HG02623 (cell line): Measurements from ENCODE around the gene PRF1.
"Not testable (repeated sequence)": the region's sequence is repeated elsewhere in the genome, so short reads cannot be mapped to it uniquely, and the experiment has no call there.

Experiments used
- ATAC-seq: cut with Tn5 transposase; IDR thresholded peaks from one replicate; pipeline ENCODE4 v1.9.1; 2021; ENCODE audit warnings: moderate library complexity; ENCODE audit not compliant: unreplicated experiment

PRF1 gene

DNA sequence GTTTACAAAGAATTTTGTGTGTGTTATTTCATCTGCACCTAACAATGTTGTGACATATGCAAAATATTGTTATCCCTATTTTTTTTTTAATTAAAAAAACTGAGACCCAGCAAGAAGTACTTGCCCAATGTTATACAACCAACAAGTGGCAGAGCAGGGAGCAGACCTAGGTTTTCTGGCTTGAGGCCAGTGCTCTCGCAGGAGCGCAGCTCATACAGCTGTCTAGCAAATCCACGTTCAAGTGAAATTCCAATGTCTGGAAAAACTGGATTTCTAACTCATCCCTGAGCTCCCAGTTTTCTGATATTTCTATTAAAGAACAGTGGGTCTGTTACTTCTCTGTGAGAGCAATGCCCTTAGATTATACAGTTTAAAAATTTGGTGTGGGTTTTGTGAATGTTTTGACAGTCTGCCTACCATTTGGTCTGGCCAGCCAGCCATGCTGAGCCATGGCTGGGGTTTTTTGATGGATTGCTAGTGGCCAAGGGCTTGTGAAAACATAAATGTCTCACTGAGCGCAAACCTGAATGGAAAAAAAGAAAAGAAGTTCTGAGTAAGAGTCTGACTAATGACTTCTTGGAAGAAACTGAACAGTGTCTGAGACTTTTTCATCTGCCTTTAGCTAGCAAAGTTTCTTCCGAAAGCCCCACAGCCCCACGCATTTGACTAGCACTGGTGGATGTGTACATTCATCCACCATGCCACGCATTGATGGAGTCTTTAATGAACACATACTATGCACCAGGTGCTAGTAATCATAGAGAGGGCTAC, 15.4 kb upstream of the PRF1 start:
- ATAC-seq = no peak

DNA sequence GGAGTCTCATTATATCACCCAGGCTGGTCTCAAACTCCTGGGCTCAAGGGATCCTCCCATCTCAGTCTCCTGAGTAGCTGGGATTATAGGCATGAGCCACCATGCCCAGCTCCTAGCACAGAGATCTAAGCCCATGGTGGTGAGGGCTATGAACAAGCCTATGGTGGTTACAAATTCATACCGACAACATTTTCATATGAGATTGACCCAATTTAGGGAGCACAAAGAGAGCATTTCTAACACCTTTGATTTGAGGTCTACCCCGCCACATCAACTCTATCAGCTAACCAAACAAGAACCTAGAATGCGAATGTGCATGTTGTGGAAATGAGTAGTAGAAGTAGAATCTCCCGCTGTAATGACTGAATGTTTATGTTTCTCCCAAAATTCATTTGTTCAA, 14.2 kb upstream of the PRF1 start:
- ATAC-seq = no peak

DNA sequence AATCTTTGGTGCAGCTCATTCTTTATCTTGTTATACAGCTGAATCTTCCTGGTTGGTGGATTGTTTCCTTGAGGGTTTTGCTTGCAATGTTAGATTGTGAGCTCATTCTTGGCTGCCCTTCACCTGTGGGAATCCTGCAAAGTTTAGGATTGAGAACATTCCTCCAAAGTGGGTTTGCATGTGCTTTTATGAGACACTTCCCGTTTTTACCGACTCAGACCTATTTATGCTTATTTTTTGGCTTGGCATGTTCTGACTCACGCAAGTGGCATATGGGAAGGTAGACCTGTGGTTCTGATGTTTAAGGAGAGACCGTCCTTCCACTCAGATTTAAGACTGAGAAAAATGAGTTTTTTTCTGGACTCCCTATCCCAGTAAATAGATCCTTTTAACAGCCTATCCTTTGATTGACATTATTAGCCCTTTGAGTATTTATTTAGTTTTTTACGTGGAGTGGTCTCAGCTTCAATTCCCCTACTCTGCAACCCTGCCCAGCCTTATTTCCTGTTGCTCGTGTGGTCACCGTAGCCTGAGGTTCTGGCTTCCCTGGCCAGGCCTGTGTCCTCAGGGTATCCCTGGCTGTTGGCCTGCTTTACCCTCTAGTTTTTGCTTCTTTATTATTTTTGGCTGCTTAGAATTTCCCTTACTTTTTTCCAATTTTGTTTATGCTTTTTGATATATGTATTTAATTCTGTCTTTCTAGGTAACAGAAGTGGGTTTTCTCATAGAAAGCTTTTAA, 13.4 kb upstream of the PRF1 start:
- ATAC-seq = no peak

DNA sequence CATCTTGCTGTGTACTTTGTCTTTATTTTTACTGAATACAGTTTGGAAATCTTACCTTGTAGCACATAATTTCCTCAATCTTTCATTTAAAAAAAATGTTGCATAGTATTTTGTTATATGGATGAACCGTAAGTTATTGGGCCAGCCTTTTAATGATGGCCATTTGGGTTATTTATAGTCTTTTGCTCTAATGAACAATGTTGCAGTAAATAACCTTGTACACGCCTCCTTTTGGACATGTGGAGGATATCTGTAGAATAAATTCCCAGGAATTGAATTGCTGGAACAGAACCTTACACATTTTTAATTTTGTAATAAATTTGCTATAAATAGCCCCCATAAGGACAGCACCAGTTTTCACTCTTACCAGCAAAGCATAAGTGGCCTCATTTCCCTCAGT, 12.7 kb upstream of the PRF1 start:
- ATAC-seq = no peak

DNA sequence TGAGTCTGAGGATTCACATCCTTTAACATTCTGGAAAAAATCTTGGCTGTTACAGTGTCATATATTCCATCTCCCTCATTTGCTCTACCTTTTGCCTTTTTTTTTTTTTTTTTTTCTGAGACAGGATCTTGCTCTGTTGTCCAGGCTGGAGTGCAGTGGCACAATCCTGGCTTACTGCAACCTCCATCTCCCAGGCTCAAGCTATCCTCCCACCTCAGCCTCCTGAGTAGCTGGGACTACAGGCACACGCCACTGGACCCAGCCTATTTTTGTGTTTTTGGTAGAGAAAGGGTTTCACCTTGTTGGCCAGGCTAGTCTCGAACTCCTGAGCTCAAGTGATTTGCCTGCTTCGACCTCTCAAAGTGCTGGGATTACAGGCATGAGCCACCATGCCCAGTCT, 11.8 kb upstream of the PRF1 start:
- ATAC-seq = not testable (repeated sequence)

DNA sequence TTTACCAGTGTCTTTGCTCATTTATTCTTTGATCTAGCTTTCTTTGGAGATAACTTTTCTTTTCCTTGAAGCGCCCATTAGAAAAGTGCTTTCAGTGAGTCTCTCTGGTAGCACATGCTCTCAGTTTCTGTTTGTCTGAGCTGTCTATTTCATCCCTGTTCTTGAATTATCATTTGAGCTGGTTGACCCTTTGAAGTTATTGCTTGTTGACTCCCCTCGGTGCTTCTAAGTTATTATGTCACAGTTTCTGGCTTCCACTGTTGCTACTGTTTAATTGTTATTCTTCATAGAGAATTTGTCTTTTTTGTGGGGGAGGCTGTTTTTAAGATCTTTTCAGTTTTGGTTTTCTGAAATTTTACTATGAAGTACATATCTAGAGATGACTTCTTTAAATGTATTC, 11.4 kb upstream of the PRF1 start:
- no peak for ATAC-seq

DNA sequence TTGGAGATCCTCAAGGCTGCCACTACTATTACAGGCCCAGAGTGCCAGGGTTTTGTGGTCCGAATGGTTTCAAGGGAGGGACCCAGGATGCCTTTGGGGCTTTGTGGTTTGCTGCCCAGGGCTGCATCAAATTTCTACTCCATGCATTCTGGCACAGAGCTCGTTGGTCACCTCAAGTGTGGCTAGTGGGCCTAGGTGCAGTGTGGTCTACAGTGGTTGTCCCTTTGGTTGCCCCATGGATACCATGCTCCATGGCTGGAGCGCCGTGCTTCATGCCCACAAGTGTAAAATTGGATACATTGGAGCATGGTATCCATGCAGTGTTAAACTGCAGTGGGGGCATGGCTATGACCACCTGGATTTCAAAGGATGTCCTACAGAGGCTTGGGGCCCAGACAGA, 5.4 kb upstream of the PRF1 start:
- no peak for ATAC-seq

DNA sequence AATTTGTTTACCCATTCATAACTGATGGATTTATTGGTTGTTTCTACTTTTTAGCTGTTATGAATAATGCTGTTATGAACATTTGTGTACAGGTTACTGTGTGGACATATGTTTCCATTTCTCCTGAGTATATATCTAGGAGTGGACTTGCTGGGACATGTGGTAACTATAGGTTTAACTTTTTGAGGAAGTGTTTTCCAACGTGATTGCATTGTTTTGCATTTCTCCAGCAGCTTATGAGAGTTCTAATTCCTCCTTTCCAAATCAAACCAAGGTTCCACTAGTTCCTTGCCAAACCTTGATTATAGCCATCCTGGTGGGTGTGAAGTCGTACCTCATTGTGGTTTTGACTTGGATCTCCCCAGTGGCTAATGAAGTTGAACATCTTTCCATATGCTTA, 2.6 kb upstream of the PRF1 start:
- no peak for ATAC-seq

DNA sequence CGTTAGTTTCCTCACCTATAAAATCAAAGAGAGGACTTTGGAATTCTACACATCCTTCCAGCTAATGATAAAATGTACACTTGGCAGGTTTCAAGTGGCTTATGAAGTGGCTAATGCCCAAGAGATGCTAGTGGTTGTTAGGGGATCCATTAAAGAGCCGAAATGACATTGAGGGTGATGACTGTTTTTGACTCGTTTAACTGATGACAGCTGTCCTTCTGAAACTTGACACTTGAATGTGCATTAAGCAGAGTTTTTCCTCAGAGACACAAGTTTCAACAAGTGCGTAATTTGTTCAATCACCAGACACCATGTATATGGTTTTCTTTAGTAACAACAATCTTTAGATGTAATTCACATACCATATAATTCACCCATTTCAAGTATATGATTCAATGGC, 1.6 kb upstream of the PRF1 start:
- ATAC-seq = no peak

DNA sequence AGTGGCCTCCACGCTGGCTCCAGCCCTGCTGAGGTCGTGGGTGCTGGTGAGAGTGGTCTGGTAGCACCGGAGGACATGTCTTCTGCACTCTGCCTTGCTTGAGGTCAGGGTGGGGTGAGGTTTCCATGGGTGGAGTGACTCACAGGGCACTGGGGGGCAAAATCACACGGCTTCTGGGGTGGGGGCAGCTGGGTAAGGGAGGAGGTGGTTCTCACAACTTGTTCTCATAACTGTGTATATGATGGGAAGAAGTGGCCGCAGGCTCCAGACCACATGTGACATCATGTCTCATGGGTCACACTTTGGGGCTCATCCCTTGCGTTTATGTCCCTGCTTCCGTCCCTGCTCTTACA, 884 bp upstream of the PRF1 start:
- ATAC-seq = no peak

DNA sequence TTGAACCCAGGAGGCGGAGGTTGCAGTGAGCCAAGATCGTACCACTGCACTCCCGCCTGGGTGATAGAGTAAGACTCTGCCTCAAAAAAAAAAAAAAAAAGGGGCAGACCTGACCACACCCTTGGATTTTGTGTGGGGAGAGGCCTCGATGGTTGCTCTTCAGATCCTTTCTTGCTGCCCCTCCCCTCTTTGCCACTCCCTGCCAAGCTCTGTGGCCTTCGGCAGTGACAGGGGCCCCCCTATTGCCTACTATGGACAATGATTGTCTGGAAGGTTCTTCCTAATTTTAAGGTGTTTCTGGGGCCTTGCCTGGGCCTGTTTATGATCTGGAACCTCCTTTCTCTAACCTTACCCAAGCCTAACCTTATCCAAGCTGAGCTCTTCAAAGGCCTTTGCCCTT, 795 bp downstream of the PRF1 start:
- ATAC-seq = no peak

DNA sequence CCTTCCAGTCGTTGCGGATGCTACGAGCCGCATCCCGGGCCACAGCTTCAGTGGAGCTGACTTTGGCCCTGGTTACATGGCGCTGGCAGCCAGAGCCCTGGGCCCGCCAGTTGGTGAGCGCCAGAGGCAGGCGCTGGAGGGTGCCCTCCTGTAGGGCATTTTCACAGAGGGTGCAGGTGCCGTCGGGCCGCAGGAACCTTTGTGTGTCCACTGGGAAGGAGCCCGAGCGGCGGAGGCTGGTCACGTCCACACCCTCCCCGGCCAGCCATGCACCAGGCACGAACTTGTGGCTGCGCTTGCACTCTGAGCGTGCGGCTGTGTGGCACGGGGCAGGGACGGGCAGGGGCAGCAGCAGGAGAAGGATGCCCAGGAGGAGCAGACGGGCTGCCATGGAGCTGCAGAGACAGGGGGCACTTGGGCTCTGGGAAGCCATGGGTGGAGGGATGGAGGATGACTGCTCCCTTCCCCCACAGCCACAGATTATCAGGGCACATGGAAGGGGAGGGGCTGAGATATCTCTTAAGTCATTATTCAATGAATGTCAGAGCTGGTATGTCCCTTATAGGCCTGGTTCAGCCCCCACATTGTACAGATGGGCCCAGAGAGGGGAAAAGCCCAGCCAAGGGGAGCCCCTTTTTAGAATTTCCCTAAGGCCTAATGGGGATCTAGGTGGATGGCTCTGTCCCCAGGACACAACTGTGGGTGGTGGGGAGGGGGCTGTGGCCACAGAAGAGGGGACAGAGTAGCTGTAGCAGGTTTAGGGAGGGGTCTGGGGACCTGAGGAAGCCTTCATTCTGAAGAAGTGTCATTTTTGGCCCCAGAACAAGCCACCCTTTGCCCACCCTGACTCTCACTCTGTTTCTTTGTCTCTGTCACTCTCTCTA, 1.8 kb downstream of the PRF1 start:
- no peak for ATAC-seq

DNA sequence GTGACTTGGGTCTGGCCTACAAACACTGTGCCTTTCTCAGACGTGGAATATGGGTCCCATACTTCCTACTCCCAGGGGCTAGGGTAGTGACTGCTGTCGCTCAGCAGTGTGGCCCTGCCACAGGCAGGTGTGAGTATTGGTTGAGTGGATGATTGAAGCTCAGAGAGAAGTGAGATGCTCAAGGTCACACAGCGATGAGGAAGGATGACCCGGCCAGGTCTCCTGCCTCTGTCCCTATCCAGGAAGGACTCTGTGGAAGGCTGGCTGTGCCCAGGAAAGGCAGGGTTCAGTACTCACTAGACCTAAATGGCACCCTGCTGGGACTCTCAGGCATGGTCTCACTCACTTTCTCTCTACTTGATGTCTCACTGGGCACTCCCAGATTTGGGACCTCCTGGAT, 2.8 kb downstream of the PRF1 start:
- no peak for ATAC-seq

DNA sequence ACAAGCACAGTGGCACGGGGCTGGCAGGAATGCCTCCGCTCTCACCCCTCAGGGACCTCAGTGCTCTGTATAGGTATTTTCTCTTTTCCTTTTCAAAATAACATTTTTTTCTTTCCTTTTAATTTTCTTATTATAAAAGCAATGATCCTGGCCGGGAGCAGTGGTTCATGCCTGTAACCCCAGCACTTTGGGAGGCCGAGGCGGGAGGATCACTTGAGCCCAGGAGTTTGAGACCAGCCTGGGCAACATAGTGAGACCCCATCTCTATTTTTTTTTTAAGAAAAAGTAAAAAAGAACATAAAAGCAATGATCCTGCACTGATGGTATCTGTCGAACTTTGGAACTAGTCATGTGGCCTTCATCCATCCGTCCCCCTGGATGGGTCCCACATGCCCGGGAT, 3.2 kb downstream of the PRF1 start:
- ATAC-seq = no peak

DNA sequence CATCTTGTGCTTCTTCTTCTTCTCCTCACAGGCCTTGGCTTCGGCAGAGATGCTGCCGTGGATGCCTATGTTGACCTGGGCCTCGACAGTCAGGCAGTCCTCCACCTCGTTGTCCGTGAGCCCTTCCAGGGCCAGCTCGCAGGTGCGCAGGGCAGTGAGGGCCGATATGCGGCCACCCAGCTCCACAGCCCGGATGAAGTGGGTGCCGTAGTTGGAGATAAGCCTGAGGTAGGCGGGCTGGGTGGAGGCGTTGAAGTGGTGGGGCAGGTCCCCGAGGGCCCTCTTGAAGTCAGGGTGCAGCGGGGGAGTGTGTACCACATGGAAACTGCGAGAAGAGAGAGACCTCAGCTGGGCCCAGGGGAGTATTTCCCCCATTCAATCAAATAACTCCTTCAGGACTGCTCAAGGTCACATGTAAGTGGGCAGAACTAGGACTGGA, 3.7 kb downstream of the PRF1 start:
- ATAC-seq = no peak

DNA sequence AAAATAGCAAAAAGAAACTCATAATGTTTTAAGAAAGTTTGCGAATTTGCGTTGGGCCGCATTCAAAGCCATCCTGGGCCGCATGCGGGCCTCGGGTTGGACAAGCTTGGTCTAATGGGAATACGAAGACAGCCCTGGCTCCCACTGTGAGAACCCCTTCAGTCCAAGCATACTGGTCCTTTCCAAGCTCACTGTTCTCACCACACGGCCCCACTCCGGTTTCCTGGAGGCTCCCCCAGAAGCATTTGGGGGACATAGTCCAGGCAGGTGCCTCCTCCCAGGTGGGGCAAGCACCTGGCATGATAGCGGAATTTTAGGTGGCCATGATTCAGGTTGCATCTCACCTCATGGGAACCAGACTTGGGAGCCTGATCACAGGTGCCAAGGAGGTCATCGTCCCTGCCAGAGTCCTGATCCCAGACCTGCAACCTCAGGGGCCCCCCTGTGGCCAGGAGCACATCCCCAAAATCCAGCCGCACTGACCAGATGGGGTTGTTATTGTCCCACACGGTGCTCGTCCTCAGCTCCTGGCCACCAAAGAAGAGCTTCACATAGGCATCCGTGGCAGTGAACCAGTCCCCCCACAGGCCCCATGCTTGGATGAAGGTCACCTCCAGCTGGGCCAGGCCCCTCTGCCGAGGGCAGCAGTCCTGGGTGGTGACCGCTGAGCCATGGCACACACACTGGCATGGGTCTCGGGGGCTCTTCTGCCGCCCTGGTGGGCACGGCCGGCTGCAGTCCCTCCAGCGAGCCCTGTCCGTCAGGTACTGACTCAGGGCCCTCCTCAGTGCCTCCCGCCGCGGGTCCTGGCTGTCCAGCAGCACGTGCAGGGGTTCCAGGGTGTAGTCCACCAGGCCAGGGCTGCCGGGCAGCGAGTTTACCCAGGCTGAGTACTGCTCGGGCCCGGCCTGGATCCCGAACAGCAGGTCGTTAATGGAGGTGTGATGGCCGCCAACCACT, 4.4 kb downstream of the PRF1 start:
- ATAC-seq = no peak

DNA sequence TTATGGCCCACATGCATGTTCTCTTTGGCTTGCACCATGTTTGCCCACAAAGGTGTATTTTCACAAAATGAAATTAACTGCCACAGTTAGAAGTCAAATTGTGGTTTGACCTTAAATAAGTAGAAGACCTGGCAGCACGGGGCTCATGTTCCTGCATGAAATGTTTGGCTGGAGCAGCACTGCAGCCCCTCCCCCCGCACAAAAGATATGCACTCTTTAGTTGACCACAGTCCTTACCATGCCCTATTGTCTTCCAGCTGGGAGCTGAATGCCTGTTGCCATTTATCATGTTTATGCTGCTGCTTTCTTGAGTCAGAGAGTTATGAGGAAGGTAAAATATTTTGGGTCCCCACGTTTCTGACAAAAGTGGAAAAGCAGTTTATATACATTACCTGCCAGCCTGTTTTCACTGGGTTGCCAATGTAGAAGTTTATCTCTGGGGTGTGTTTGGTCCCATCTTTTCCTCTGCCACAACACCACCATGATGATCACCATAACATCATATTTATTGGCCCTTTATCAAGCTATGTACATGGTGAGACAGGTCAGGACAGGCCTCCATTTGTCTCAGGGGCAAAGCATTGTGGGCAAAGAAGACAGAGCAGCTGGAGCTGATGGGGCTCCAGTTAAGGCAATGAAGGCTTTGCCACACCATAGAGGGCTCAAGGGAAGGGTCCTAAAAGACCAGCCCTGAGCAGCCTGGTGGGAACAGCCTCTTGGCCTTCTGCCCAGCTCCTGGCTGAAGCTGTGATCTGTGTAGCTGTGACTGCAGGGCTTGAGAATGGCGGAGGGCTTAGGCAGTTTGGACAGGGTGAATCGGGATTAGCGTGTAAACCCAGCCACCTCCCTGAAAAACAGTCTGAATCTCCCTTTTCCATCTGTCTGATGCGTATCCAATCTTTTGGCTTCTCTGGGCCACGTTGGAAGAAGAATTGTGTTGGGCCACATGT, 5.4 kb downstream of the PRF1 start:
- ATAC-seq = no peak

DNA sequence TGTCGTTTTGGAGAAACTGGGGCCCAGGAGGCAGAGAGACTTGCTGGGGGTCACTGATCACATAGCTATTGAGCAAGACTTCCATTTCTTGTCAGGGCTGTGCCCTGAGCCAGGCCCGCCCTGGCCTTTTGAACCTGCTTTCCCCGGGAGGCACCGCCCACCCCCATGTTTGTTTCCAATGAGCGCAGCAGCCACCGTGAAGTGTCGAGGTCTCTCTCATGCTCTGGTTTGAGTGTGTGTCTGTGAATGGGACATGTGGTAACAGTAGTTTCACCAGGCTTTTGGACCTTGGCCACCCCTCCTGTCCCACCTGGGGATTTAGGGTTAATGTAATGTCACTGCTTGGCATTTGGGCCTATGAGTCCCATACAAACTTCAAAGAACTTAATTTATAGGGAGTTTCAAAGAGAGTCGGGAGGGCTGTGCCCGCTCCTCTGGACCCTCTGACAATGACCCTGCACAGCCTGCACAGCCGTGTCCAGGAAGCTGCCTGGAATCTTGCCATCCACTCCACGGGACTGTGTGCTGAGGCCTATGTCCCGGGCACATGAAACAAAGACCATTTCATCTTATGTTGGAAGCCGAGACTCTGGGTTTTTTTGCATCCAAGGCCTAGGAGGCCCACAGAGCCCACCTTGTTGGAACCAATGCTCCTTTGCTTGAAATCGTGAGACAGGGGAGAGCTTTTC, 6.3 kb downstream of the PRF1 start:
- no peak for ATAC-seq

DNA sequence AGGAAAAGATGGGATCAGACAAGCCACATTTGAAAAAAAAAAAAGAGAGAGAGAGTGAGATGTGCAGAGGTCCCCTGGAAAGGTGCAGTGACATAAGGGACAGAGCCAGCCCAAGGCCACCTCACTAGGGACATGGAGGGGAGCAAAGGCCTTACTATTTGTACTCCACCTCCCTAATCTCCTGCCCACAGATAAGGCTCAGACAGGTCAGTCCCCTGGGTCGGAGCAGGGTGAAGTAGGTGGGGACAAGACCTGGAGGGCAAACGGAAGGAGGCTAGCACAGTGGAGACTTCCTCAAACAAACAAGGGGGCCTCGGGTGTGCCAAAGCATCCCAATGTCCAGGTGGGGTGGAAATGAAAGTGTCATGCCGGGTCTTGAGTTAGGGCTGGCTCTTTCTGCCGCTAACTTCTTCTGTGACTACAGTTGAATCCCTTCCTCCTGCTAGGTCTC, 7.0 kb downstream of the PRF1 start:
- ATAC-seq = no peak
